Pancreas (tissue), 10 donors: Measurements from ENCODE around the gene LEF1. TPM values are rescaled to one million over a fixed set of nuclear protein-coding genes. Genes with fewer than 3 reads are reported as not detected.

Source experiments
- ATAC-seq, 4 donors: fragments of 200-7000 bp; cut with Tn5 transposase; one replicate each; pipeline versions ENCODE4 v1.8.0 to v1.9.1; 2020; ENCODE audit warnings: mild to moderate bottlenecking in 4 of 4, moderate library complexity in 4 of 4
- DNase-seq, 6 donors: peaks; one replicate each; pipeline ENCODE4 v3.0.0-alpha.2; 2020
- FAIRE-seq: peaks from 2 replicates; lab custom pipeline; 2012; peaks lifted over from hg19 to GRCh38; lab: Jason Lieb, UNC
- H3K27ac ChIP-seq, 4 donors: fragments of 200-600 bp; sonication (generic); 1 replicate in 3 of 4; 2 replicates in 1 of 4; pipeline versions ENCODE4 v1.5.0 to v1.8.0; 2020
- H3K27me3 ChIP-seq, 4 donors: fragments of 200-600 bp; one replicate each; pipeline ENCODE4 v1.8.0; 2021
- H3K36me3 ChIP-seq, 3 donors: fragments of 200-600 bp; sonication (generic) in 1 of 3; one replicate each; pipeline versions ENCODE4 v1.5.0 to v1.8.0; 2020 to 2021
- H3K4me1 ChIP-seq, 3 donors: fragments of 200-600 bp; one replicate each; pipeline ENCODE4 v1.8.0; 2021
- H3K4me3 ChIP-seq, 4 donors: fragments of 200-600 bp; sonication (generic) in 2 of 4; one replicate each; pipeline versions ENCODE4 v1.5.0 to v1.8.0; 2020 to 2021
- H3K9me3 ChIP-seq, 4 donors: fragments of 200-600 bp; one replicate each; pipeline ENCODE4 v1.8.0; 2021
- WGBS, 2 donors: extraction: QIAGEN DNeasy Blood & Tissue Kit; methylation state at CpG; one replicate each; pipeline ENCODE4 v1.1.7; 2013; 5-methylcytosine and 5-hydroxymethylcytosine counted together
- intact Hi-C, 3 donors: fragments of 100-400 bp; cut with DNase I; formaldehyde crosslinking; loops; one replicate each; pipeline versions ENCODE4 v1.11.1 to v1.14.2; 2022
- polyA plus RNA-seq, 2 donors: library from polyadenylated mRNA; stranded (reverse); fragments of 200-250 nt; gene quantifications; one replicate each; pipeline ENCODE4 v1.2.3, GENCODE V29; 2013
- total RNA-seq, 6 donors: library from RNA; stranded (reverse); fragmentation: NEBNext Ultra II Directional in 4 of 6; extraction: Animal tissue kit (Norgen Biotek cat#: 25700) in 4 of 6; gene quantifications; one replicate each; pipeline versions ENCODE4 v1.2.1 to v1.2.4, GENCODE V29; 2021 to 2023
- TF ChIP-seq, protein P1 (sequence below), 4 donors: fragments of 200-600 bp; sonication (generic) in 3 of 4; IDR thresholded peaks; one replicate each; pipeline versions ENCODE4 v1.5.0 to v1.8.0; 2021; ENCODE audit warnings: antibody characterized with exemption in 4 of 4
- donor health status: healthy with polysubstance abuse.
- donor health status: DM: no; HTN: no; CAD: no; lungs with moderate emphysema.
- donor health status: DM: no; HTN: no; CAD: no.
- donor health status: control.
- donor health status: control.
- donor health status: Bipolar disorder and iron deficiency.
- donor health status: DM: yes; HTN: yes; CAD: no.
- donor health status: DM: no; HTN: no; CAD: no.
- donor health status: DM: no; HTN: no; CAD: no.
- donor health status: DM: yes; HTN: yes; CAD: no.

Gene LEF1
- total and polyA plus RNA-seq, 8 donors: 0.28 to 3.5 (median 0.86) TPM

DNA sequence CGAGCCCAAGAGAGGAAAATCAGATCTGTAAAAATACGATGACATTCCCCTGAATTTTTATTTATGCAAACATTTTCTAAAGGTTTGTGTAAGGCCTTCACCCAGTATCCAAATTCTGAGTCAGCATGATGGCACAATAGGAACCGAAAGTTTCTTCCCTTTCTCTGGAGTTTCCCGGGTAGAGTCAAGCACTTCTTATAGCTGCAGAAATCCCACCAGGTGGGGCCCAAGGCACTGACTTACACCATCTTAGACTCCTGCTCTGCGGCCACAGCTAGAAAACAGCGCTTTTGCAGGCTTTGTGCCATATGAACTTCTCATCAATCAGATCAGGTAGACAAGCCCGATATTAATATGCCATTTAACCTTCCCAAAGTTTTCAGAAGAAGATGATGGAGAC lies 13.4 kb downstream of the LEF1 start:
- no peak for DNase-seq
- no peak for ATAC-seq
- TF ChIP-seq, protein P1, sequence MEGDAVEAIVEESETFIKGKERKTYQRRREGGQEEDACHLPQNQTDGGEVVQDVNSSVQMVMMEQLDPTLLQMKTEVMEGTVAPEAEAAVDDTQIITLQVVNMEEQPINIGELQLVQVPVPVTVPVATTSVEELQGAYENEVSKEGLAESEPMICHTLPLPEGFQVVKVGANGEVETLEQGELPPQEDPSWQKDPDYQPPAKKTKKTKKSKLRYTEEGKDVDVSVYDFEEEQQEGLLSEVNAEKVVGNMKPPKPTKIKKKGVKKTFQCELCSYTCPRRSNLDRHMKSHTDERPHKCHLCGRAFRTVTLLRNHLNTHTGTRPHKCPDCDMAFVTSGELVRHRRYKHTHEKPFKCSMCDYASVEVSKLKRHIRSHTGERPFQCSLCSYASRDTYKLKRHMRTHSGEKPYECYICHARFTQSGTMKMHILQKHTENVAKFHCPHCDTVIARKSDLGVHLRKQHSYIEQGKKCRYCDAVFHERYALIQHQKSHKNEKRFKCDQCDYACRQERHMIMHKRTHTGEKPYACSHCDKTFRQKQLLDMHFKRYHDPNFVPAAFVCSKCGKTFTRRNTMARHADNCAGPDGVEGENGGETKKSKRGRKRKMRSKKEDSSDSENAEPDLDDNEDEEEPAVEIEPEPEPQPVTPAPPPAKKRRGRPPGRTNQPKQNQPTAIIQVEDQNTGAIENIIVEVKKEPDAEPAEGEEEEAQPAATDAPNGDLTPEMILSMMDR (IDR thresholded peaks at IDR 0.05): no peak
- intact Hi-C loops: no loop called here
- WGBS, 2 donors: 64 to 66% methylated on average over 7 of the region's 7 CpGs
- no peaks in the 10 kb centered on the region for H3K4me1 ChIP-seq
- H3K27ac ChIP-seq: no peak overlapping the region
- no peaks in the 10 kb centered on the region for H3K36me3 ChIP-seq
- no peak for FAIRE-seq
- H3K27me3 ChIP-seq: no peaks in the 10 kb centered on the region
- H3K4me3 ChIP-seq: no peak overlapping the region
- H3K9me3 ChIP-seq: no peaks in the 10 kb centered on the region

DNA sequence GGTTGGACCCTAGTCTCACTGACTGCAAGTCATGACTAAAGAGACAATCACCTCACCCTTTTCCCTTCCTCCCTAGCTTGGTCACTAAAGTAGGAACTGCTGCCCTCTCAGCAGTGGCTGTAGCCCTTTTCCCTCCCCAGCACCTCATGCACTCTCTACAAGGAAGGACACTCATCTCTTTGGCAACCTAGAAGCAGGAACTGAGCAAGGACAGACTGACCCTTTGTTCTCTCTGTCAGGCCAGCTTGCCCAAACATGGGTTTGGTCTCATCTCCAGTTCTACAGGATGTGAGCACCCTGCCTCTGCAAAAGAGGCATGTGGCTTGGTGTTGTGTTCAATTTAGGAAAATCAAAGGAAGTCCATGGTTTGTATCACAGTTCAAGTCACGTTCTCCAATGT lies 15.8 kb downstream of the LEF1 start:
- no peak for FAIRE-seq
- Histone ChIP-seq H3K36me3 (no peaks in the 10 kb centered on the region), H3K27ac (no peak overlapping the region), H3K4me3 (no peak overlapping the region), H3K9me3 (no peaks in the 10 kb centered on the region), H3K4me1 (no peaks in the 10 kb centered on the region), H3K27me3 (no peaks in the 10 kb centered on the region)
- DNase-seq: no peak
- no peak for ATAC-seq
- intact Hi-C loops: no loop called here
- WGBS, 2 donors: 59 to 85% methylated on average over 1 of the region's 1 CpG
- TF ChIP-seq, protein P1 (IDR thresholded peaks at IDR 0.05): no peak

DNA sequence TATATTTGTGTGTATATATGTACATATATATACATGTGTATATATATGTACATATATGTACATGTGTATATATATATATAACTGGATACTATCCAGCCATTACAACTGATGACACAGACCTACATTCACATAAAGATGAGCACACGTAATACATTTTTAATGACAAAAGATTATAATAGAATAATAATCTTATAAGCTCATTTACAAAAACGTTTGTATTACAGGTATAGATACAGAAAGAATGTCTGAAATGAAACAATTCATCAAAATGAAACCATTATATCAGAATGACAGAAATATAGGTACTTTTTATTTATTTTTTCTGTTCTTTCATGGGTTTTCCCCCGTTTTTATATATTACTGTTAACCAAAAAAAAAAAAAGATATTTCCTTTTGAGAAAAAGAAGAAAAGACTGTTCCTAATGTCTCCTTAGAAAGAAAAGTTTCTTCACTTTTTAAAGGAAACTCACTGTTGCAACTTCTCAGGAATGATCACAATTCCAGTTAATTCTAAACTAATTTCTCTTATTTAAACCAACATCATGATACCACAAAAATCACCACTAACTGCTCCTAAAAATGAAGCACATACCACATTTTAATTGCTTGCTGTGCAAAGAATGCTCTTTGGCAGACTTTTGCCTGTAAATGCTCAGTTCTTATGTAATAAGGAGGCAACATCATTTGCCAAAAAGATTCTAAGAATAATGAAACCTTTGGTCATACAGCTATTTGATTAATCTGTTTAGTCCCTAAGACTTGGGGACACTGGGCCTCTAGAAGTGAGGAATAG lies 18.9 kb downstream of the LEF1 start:
- Histone ChIP-seq H3K27ac (no peak overlapping the region), H3K4me1 (no peaks in the 10 kb centered on the region), H3K27me3 (no peaks in the 10 kb centered on the region), H3K4me3 (no peak overlapping the region), H3K36me3 (no peaks in the 10 kb centered on the region), H3K9me3 (no peaks in the 10 kb centered on the region)
- ATAC-seq: no peak
- TF ChIP-seq, protein P1 (IDR thresholded peaks at IDR 0.05): no peak
- intact Hi-C loops: no loop called here
- FAIRE-seq: no peak
- 55 to 56% methylated on average over 3 of the region's 3 CpGs for WGBS, 2 donors
- no peak for DNase-seq

DNA sequence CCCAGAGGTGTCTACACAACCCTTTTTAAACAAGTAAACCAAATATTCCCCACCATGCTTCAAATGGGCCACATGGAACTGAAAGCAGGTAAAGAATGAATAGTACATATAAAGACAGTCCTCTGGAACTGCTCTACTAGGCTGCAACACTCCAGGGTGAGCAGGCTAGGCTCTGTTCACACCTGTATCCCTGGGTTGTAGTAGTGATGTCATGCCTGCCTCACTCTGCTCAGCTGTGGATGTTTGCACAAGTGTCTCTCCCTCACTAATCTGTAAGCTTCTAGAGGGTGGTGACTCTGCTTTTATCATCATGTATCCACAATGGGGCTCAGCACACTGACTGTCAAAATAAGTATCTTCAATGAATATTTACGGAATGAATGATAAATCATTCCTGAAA lies 20.4 kb downstream of the LEF1 start:
- 88 to 89% methylated on average over 1 of the region's 1 CpG for WGBS, 2 donors
- Histone ChIP-seq H3K27me3 (no peaks in the 10 kb centered on the region), H3K36me3 (no peaks in the 10 kb centered on the region), H3K4me3 (no peak overlapping the region), H3K9me3 (no peaks in the 10 kb centered on the region), H3K4me1 (no peaks in the 10 kb centered on the region), H3K27ac (no peak overlapping the region)
- no peak for ATAC-seq
- no peak for FAIRE-seq
- TF ChIP-seq, protein P1 (IDR thresholded peaks at IDR 0.05): no peak
- intact Hi-C loops: no loop called here
- DNase-seq: no peak

DNA sequence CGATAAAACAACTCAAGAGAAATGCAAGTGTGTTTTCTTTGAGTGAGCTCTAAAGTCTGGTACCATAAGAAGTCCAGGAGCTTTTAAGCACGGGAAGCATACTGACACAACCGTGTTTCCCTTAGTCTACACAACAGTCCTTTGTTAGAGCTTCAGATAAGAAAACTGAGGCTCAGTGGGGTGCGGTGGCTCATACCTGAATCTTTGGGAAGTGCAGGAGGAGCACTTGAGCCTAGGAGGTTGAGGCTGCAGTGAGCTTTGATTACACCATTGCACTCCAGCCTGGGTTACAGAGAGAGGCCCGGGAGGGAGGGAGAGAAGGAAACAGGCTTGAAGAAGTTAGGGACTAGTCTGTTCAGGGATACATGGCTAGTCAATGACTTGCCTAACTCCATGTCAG lies 21.9 kb downstream of the LEF1 start:
- intact Hi-C loops: no loop called here
- Histone ChIP-seq H3K9me3 (no peaks in the 10 kb centered on the region), H3K27ac (no peak overlapping the region), H3K27me3 (no peaks in the 10 kb centered on the region), H3K4me1 (no peaks in the 10 kb centered on the region), H3K4me3 (no peak overlapping the region), H3K36me3 (no peaks in the 10 kb centered on the region)
- FAIRE-seq (no peak), DNase-seq (no peak), ATAC-seq (no peak)
- TF ChIP-seq, protein P1 (IDR thresholded peaks at IDR 0.05): no peak
- WGBS, 2 donors: 62 to 63% methylated on average over 5 of the region's 5 CpGs
